ENCODE measurements around the gene NDUFS4. TPM values are rescaled to one million over a fixed set of nuclear protein-coding genes. Genes with fewer than 3 reads are reported as not detected.

Gene NDUFS4
- total RNA-seq, 1 experiment from 2014 or later, result 72.6 TPM

GRCh38 chr5:53667621-53668020 is 107.2 kb downstream of the NDUFS4 start:
- POLR2A ChIA-PET (ENCODE audit: unreplicated experiment), result interaction anchor here (0.6 kb wide), 1 partner anchor 598 kb away, joined by 9 read pairs; no protein-coding TSS in a partner anchor
- DNase-seq, result no peak
- BruUV-seq (replicated peaks), result no TSS peak
- no peak for ATAC-seq
- H3F3A ChIP-seq (ENCODE audit: low read length, unreplicated experiment), result no peaks in the 10 kb centered on the region
- H3K27me3 ChIP-seq (ENCODE audit: low read length), result no peaks in the 10 kb centered on the region
- no peaks in the 10 kb centered on the region for H4K20me1 ChIP-seq (ENCODE audit: low read length)
- H3K9me2 ChIP-seq (replicated peaks; ENCODE audit: low read length), result no peaks in the 10 kb centered on the region
- no peak for TF ChIP-seq EZH2 (IDR thresholded peaks at IDR 0.05; ENCODE audit: low read length, unreplicated experiment)
- no peak for TF ChIP-seq EZH2phosphoT487 (IDR thresholded peaks at IDR 0.05; ENCODE audit: borderline replicate concordance, low read length)
- no peak for TF ChIP-seq CTCF (conservative IDR thresholded peaks at IDR 0.05; ENCODE audit: low read depth, low read length)
- no peak overlapping the region for H3K4me2 ChIP-seq (ENCODE audit: low read length)
- H3K9me3 ChIP-seq (ENCODE audit: low read length), result no peaks in the 10 kb centered on the region
- H3K36me3 ChIP-seq (ENCODE audit: low read depth, low read length), result no peaks in the 10 kb centered on the region
- CTCF ChIA-PET, result no interaction called here
- H3K27ac ChIP-seq (ENCODE audit: low read length), result no peak overlapping the region
- no peak overlapping the region for H2AFZ ChIP-seq (ENCODE audit: low read length)
- H3K79me2 ChIP-seq (ENCODE audit: low read length), result no peaks in the 10 kb centered on the region
- no peak overlapping the region for H3K4me3 ChIP-seq (ENCODE audit: low read length)
- H3K4me1 ChIP-seq (ENCODE audit: insufficient read depth, low read length), result no peaks in the 10 kb centered on the region
- H3K9ac ChIP-seq (ENCODE audit: low read length), result no peak overlapping the region
- intact Hi-C loops (cut with micrococcal nuclease), result no loop called here

GRCh38 chr5:53671447-53671846 is 111.0 kb downstream of the NDUFS4 start:
- BruUV-seq (replicated peaks), result no TSS peak
- no peak overlapping the region for H3K4me3 ChIP-seq (ENCODE audit: low read length)
- H3K27me3 ChIP-seq (ENCODE audit: low read length), result no peaks in the 10 kb centered on the region
- no peaks in the 10 kb centered on the region for H3K9me2 ChIP-seq (replicated peaks; ENCODE audit: low read length)
- ChIA-PET POLR2A (ENCODE audit: unreplicated experiment) (no interaction called here), CTCF (no interaction called here)
- no peaks in the 10 kb centered on the region for H4K20me1 ChIP-seq (ENCODE audit: low read length)
- H3K79me2 ChIP-seq (ENCODE audit: low read length), result no peaks in the 10 kb centered on the region
- H3K4me2 ChIP-seq (ENCODE audit: low read length), result no peak overlapping the region
- H3K4me1 ChIP-seq (ENCODE audit: insufficient read depth, low read length), result no peaks in the 10 kb centered on the region
- intact Hi-C loops (cut with micrococcal nuclease), result no loop called here
- H3K9me3 ChIP-seq (ENCODE audit: low read length), result no peaks in the 10 kb centered on the region
- no peaks in the 10 kb centered on the region for H3F3A ChIP-seq (ENCODE audit: low read length, unreplicated experiment)
- no peak for DNase-seq
- H3K27ac ChIP-seq (ENCODE audit: low read length), result no peak overlapping the region
- no peak overlapping the region for H3K9ac ChIP-seq (ENCODE audit: low read length)
- no peaks in the 10 kb centered on the region for H3K36me3 ChIP-seq (ENCODE audit: low read depth, low read length)
- ATAC-seq, result no peak
- no peak for TF ChIP-seq EZH2 (IDR thresholded peaks at IDR 0.05; ENCODE audit: low read length, unreplicated experiment)
- TF ChIP-seq EZH2phosphoT487 (IDR thresholded peaks at IDR 0.05; ENCODE audit: borderline replicate concordance, low read length), result no peak
- TF ChIP-seq CTCF (conservative IDR thresholded peaks at IDR 0.05; ENCODE audit: low read depth, low read length), result no peak
- H2AFZ ChIP-seq (ENCODE audit: low read length), result no peak overlapping the region

- no peaks in the 10 kb centered on the region for H3K27me3 ChIP-seq (ENCODE audit: low read length)
- no peaks in the 10 kb centered on the region for H3K9me3 ChIP-seq (ENCODE audit: low read length)
- CTCF ChIA-PET, result no interaction called here
- no peak overlapping the region for H3K27ac ChIP-seq (ENCODE audit: low read length)
- no peak overlapping the region for H3K4me2 ChIP-seq (ENCODE audit: low read length)
- no peaks in the 10 kb centered on the region for H3K4me1 ChIP-seq (ENCODE audit: insufficient read depth, low read length)
- H3K4me3 ChIP-seq (ENCODE audit: low read length), result no peak overlapping the region
- POLR2A ChIA-PET (ENCODE audit: unreplicated experiment), result no interaction called here
- intact Hi-C loops (cut with micrococcal nuclease), result no loop called here
- no peak overlapping the region for H3K9ac ChIP-seq (ENCODE audit: low read length)
- no peaks in the 10 kb centered on the region for H4K20me1 ChIP-seq (ENCODE audit: low read length)
- no peaks in the 10 kb centered on the region for H3F3A ChIP-seq (ENCODE audit: low read length, unreplicated experiment)
- no peak overlapping the region for H2AFZ ChIP-seq (ENCODE audit: low read length)
- BruUV-seq (replicated peaks), result no TSS peak
- TF ChIP-seq CTCF (conservative IDR thresholded peaks at IDR 0.05; ENCODE audit: low read depth, low read length) (no peak), EZH2phosphoT487 (IDR thresholded peaks at IDR 0.05; ENCODE audit: borderline replicate concordance, low read length) (no peak), EZH2 (IDR thresholded peaks at IDR 0.05; ENCODE audit: low read length, unreplicated experiment) (no peak)
- ATAC-seq (no peak), DNase-seq (no peak)
- H3K36me3 ChIP-seq (ENCODE audit: low read depth, low read length), result no peaks in the 10 kb centered on the region
- H3K9me2 ChIP-seq (replicated peaks; ENCODE audit: low read length), result no peaks in the 10 kb centered on the region
- H3K79me2 ChIP-seq (ENCODE audit: low read length), result no peaks in the 10 kb centered on the region
Observed at GRCh38 chr5:53674121-53674520, 113.7 kb downstream of the NDUFS4 start.

All from PC-3 (cell line).